Measurements from ENCODE around the gene PLEKHG5.

The PLEKHG5 gene

DNA sequence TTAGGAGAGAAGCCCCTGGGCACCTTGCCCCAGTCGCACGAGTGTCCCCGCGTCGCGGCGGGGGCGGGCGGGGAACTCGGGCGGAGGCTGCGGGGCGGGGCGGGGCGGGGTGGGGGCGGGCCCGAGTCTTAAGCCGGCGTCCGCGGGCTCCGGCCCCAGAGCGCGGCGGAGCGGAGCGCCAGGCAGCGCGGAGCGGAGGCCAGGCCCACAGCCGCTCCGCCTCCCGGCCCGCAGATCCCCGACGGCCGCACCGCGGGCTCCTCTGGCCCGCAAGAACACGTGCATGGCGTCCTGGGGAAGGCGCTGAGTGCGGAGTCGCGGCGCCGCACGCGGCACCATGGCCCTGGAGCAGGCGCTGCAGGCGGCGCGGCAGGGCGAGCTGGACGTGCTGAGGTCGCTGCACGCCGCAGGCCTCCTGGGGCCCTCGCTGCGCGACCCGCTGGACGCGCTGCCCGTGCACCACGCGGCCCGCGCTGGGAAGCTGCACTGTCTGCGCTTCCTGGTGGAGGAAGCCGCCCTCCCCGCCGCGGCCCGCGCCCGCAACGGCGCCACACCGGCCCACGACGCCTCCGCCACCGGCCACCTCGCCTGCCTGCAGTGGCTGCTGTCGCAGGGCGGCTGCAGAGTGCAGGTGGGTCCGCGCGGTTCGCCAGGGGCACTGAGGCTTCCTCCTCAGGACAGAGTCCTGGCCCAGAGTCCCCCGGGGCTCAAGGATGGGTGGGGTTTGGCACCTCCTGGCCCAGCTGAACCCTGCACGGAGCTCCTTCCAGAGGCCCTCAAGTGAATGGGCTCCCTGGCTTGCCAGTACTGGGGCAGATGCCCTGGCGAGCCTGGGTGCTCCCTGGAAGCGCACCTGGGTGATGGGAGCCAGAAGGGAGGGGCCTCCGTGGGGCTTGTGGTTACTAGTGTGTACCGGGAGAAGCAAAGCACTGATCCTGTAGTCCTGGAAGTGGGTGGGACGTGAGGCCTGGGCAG lies 66.6 kb downstream of the PLEKHG5 start, which contains the start of gene ESPN:
TSS of gene ESPN (plus strand) at position 158 of the 975 bp plus-strand sequence. CDS start at position 338, 180 bp downstream.
- no peak for DNase-seq

DNA sequence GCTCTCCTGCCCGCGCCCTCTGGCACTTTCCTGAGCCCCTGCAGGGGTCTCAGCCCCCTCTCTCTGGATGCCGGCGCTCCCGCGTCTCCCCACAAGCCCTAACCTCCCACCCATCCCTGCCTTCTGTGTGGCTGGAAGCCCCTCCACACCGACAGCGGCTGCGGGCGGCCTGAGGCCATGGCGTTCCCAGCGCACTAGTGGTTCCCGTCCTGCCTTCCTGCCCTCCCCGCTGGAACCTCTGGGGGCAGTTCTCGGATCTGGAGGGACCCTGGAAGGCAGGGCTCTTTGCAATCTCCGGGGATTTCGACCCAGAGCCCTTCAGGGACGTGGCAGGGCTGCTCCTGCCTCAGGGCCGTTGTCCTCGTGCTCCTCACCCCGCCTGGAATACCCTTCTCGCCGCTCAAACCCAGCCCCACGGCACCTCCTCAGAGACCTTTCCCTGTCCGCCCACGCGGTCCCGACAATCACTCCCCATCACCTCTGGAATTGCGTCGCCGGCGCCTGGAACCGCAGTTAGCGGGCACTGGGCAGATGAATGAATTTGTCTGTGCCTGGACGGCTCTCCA lies 67.4 kb downstream of the PLEKHG5 start:
- DNase-seq = no peak

DNA sequence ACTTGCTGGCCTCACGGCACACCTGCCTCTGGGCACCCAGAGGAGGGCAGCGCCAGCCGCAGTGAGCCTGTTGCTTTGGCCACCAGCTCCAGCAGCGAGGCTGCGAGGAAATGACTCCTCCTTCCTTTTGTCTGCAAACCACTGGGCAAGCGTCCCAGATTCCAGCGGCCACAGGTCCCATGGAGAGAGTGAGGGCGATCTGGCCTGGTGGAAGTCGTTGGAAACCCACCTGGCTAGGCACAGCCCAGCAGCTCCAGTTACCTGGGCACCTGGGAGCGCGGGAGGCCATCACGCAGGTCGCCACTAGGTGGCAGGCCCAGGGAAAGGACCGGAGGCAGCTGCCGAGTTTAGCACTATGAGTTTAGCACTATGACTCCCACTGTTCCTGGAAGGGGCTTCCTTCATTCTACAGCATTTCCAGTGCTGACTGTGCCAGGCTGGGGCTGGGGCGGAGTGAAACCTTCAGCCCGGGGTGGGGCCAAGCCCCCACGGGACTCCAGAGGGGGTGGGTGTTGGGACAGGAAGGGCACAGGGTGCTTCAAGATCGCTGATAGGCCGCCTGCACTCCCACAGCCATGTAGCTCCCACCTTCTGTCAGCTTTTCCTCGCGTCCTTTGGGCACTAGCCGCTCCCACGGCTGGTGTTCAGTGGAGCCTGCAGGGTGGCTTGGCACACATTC lies 68.0 kb downstream of the PLEKHG5 start:
- DNase-seq = no peak

DNA sequence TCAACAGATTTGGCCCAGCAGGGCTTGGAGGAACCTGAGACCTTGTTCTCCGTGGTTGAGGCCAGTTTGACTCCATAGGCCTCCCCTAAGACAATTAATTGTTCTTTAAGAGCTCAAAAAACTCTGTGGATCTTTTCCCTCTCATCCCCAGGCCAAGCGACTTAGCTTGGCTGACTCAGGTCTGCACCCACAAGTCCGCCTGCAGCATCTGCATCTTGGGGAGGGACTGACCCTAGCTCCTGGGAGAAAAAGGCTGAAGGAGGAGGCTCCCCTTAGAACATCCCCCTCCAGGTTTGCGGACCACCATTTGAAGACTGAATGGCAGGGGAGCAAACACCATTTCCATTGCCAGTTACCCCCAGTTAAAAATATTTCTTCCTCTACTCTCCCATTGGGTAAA lies 70.2 kb downstream of the PLEKHG5 start:
- no peak for DNase-seq

- DNase-seq = no peak
Measured at GRCh38 chr1:6420454-6421042, 70.9 kb downstream of the PLEKHG5 start.

DNA sequence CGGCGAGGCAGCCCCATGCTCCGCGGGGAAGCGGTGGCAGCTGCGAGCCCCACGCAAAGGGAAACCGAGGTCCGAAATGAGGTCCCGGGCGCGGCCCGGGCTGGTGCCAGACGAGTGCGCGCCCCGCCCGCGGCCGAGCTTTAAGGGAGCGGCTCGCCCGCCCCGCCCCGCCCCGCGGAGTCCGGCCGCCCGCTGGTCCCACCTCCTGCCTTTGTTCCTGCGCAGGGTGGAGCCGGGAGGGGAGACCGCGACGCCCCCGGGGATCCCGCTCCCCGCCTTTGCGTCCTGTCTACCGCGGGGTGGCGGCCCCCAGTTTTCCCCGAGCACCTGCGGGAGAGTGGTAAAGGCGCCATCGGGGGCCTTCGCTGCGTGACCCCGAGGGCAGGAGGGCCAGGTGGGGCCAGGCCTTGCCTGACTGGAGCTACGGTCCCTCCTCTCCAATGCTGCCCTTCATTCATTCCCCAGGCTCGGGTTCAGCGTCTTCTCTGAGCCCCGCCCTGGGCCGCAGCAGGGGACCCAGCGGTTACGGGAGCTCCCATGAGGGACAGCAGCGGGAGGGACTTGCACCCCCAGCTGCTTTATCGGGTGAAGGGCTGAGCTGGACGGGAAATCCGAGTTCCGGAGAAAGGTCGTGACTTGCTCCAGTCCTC lies 71.5 kb downstream of the PLEKHG5 start, which contains the start of gene HES2:
TSS of gene HES2 (minus strand) at position 116 of the 650 bp plus-strand sequence. CDS start at position 17, 99 bp downstream.
- DNase-seq = no peak

DNA sequence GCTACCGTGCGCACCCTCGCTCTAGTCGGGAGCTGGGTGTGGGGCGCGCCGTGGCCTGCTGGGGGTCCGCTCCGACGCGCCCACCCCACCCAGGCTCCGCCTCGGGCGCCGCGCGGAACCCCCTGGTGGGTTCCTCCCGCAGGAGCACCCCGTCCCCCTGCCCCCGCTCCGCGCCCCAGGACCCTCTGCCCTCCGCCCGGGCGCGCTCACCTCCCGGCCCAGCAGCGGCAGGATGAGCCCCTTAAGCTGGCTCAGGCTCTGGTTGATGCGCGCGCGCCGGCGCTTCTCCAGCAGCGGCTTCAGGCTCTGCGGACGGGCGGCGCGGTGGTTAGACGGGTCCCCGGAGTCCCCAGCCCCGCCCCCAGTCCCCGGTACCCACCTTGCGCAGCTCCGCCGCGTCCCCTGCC lies 72.1 kb downstream of the PLEKHG5 start:
- DNase-seq = no peak

DNA sequence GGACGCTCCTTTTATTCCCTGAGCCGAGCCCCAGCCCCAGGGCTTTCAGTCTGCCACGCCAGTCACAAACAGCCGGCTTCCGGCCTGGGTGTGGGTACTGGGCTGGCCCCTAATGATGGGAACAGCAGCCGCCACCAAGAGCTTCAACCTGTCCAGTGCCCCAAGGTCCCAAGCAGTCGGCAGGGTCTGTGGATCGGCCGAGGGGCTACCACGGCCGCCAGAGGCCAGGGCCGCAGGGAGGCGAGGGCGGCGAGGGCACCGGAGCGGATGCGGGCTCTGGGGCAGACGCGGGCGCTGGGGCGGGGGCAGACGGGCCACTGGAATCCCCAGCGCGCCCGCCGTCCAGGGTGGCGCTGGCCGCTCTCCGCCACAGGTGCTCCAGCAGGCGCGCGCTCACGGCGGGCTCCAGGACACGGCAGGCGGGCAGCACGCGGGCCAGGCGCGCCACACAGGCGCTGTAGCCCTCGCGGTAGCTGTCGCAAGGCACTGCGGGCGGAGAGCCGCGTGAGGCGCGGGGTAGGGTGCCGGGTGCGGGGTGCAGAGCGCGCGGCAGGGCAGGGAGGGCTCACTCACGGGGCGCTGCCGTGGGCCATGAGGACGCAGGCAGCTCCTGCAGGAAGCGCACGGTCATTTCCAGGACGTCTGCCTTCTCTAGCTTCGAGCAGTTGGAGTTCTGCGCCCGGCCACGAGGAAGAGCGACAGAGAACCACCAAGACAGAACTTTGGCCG lies 72.6 kb downstream of the PLEKHG5 start:
- DNase-seq = no peak

DNA sequence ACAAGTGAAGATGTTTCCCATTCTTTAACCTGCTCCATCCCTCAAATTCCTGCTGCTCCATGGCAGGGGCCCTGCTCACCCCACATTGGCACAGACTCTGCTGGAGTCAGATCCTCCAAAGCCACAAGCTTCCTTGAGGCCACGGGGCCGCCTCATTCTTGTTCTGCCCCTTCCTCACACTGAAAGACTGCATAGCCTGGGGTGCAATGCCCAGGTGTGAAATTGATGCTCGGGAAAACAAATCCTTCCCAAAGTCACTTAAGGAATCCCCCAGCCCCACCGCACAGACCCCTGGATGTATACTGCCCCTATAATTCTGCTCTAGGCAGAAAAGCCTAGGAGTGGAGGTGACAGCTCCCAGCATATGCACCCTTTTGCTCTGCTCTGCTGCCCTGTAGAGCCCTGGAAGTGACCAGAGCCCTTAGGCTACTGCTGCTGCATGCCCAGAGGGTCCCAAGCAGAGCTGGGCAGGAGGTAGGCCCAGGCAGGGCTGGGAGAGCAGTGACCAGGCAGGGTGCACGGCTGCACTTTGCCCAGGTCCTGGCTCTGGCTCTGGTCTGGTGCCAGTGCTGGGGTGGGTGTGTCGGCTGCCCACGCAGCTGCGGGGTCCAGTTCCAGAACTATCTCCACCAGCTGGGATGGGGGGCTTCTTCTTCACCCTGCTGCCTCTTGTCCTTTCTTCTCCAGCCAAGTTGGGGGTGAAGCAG lies 73.4 kb downstream of the PLEKHG5 start:
- no peak for DNase-seq

Data from NCI-H2081 treated with DMSO at 0.1 percent for 48 hours (cell line).